ENCODE measurements around the gene ATP5PB. TPM values are rescaled to one million over a fixed set of nuclear protein-coding genes. Genes with fewer than 3 reads are reported as not detected.
A peak's percentile ranks its signal among the peaks of the same experiment; 100 is the strongest.

ATP5PB gene
- total RNA-seq, 1 experiment from 2014 or later: 663 TPM

DNA sequence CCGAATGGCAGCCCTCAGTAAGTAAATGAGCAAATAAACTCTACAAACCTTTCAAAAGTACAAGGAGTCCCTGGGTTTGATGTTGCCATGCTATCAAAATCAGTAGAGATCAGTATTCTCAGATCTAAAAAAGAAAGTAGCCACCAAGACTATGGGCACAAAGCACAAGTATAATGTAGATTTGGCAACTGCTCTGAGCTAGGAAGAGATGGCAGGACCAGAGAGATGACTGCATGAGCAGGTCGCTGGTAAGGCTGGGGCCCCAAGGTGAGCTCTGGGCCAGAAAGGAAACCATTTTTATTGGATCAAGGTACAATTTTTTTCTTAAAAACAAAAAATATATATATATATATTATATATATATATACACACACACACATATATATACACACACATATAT is 57.3 kb downstream of the ATP5PB start:
- DNase-seq (ENCODE audit: low read depth): no peak

DNA sequence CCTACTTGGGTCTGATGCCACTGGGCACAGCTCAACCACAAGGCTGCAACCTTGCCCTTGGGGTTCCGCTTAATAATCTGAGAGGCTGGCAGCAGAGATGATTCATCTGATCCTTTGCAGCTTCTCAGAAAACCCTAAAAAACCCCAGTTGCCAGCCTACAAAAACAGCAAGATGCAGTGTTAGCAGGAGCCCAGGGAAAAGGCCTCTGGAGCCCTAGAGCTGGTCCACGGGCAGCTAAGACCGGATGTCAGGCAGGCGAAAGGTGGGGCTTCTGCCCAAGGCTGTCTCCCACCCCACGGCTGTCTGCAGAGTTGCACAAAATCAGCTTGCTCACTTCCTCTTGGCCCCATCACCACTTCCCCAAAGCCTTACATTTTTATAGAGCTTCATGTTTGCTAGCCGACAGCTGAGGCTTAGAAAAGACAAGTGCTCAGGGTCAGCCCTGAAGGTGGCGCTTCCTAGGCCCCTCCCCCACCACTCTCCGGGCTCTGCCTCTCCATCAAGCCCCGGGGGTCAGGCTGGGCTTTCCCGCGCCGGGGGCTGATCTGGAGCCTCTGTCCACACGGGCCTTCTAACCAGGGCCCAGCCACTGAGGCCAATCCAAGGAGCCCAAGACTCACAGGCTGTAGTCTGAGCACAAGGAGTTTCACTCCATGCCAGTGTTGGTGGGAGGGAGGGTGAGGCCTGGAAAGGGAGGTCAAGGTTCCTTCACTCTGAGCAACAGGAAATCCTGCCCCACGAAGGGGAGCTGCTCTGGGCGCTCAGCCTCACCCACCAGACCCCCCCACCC is 58.3 kb downstream of the ATP5PB start:
- DNase-seq (ENCODE audit: low read depth): peak; percentile 93

DNA sequence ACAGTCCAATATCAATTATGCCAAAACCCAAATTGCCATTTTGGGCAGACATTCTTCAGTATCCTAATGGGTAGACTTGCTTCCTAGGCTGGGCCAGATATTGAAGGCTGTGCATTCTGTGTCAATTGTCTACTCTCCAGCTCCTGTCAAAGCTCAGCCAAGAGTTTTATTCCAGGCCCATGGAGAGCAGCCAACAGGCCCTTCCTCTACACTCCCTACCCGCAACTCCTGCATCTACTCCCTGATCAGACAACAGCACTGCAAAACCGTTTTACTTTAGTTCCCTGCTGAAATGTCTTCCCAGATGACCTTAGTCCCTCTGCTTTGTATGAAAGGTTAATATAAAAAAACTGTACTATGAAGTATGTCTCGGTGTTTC is 60.7 kb downstream of the ATP5PB start:
- no peak for DNase-seq (ENCODE audit: low read depth)

DNA sequence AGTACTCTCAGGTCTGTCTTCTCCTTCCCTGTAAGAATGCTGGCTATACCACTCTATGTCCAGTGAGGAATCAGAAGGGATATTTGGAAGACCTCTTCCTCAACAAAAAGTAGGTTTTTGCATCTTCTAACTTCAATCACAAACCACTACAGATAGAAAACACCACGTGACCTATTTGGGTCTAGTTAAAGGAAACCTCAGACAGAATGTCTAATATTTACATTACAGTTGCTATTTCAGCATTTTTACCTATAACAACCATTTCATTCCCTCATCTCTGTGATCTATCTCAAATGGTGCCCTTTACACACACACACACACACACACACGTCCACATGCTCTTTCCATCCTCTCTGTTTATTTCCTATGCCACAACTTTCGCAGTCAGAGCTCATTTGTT is 62.1 kb downstream of the ATP5PB start:
- no peak for DNase-seq (ENCODE audit: low read depth)

Small RNA genes lying within 50 kb of the gene (small RNA-seq; reads per million reads assigned to genes)
- gene RF00019: not detected
- not detected for gene RNU6-792P

Other genes with a start within 250 kb of the ATP5PB start
- gene DENND2D, start 248.8 kb upstream of the ATP5PB start, total RNA-seq (2014; rRNA removed; shearing (Covaris generic)): not detected in 2 replicates
- gene CHI3L2, start 221.8 kb upstream of the ATP5PB start, total RNA-seq (2014; rRNA removed; shearing (Covaris generic)): 1.0 and 1.5 TPM in 2 replicates
- gene CHIA, start 158.6 kb upstream of the ATP5PB start, total RNA-seq (2014; rRNA removed; shearing (Covaris generic)): not detected in 2 replicates
- 0.21 and 1.4 TPM in 2 replicates for gene OVGP1, start 21.7 kb upstream of the ATP5PB start, total RNA-seq (2014; rRNA removed; shearing (Covaris generic))
- gene WDR77, start 208 bp upstream of the ATP5PB start, total RNA-seq (2014; rRNA removed; shearing (Covaris generic)): 114 and 129 TPM in 2 replicates
- 0.42 and 0.63 TPM in 2 replicates for gene C1orf162, start 24.5 kb downstream of the ATP5PB start, total RNA-seq (2014; rRNA removed; shearing (Covaris generic))
- gene ADORA3, start 54.2 kb downstream of the ATP5PB start, total RNA-seq (2014; rRNA removed; shearing (Covaris generic)): not detected in 2 replicates
- not detected in 2 replicates for gene TMIGD3, start 54.2 kb downstream of the ATP5PB start, total RNA-seq (2014; rRNA removed; shearing (Covaris generic))
- gene RAP1A, start 170.3 kb downstream of the ATP5PB start, total RNA-seq (2014; rRNA removed; shearing (Covaris generic)): 23.3 and 43.0 TPM in 2 replicates